Vagina (tissue), 2 donors: ENCODE data around the gene LRRN2. TPM values are rescaled to one million over a fixed set of nuclear protein-coding genes. Genes with fewer than 3 reads are reported as not detected.

Source experiments
- DNase-seq, 2 donors: peaks; one replicate each; pipeline ENCODE4 v3.0.0-alpha.2; 2017; ENCODE audit errors: extremely low spot score in 2 of 2
- H3K27ac ChIP-seq: fragments of 200-600 bp; sonication (generic); one replicate; pipeline ENCODE4 v1.5.1; 2019
- H3K27me3 ChIP-seq: fragments of 200-600 bp; sonication (generic); one replicate; pipeline ENCODE4 v1.5.1; 2019
- H3K36me3 ChIP-seq, 2 donors: fragments of 200-600 bp; sonication (generic); one replicate each; pipeline ENCODE4 v1.5.1; 2017 to 2019
- H3K4me1 ChIP-seq: fragments of 200-600 bp; sonication (generic); one replicate; pipeline ENCODE4 v1.5.1; 2019
- H3K4me3 ChIP-seq, 2 donors: fragments of 200-600 bp; sonication (generic); 1 replicate in 1 of 2; 2 replicates in 1 of 2; pipeline ENCODE4 v1.5.1; 2016 to 2019
- H3K9me3 ChIP-seq: fragments of 200-600 bp; sonication (generic); one replicate; pipeline ENCODE4 v1.5.1; 2019
- POLR2A ChIP-seq, 2 donors: fragments of 450-650 bp; IDR thresholded peaks; one replicate each; pipeline ENCODE4 v1.6.1; 2017; ENCODE audit warnings: antibody characterized with exemption in 2 of 2, mild to moderate bottlenecking in 2 of 2, moderate library complexity in 2 of 2
- POLR2AphosphoS5 ChIP-seq, 2 donors: sonication (generic); formaldehyde crosslinking; IDR thresholded peaks; one replicate each; pipeline ENCODE4 v1.9.0; 2017; ENCODE audit warnings: antibody characterized with exemption in 2 of 2, mild to moderate bottlenecking in 2 of 2, low read depth in 1 of 2; ENCODE audit not compliant: insufficient read depth in 1 of 2
- intact Hi-C: fragments of 100-400 bp; cut with DNase I; formaldehyde crosslinking; loops from one replicate; pipeline ENCODE4 v1.15.1; 2023
- total RNA-seq: library from RNA; depleted of rRNA; stranded (reverse); fragments of >200 nt; gene quantifications from one replicate; pipeline ENCODE4 v1.2.3, GENCODE V29; 2016
- TF ChIP-seq, protein P1 (sequence below), 3 experiments: fragments of 450-650 bp in 2 of 3; fragments of 200-600 bp in 1 of 3; sonication (generic) in 1 of 3; IDR thresholded peaks; one replicate each; pipeline ENCODE4 v1.5.1; 2017 to 2019; ENCODE audit warnings: antibody characterized with exemption in 3 of 3, mild to moderate bottlenecking in 2 of 3, moderate library complexity in 2 of 3

Gene LRRN2
- total RNA-seq, 1 donor from 2014 or later, result 3.4 TPM

DNA sequence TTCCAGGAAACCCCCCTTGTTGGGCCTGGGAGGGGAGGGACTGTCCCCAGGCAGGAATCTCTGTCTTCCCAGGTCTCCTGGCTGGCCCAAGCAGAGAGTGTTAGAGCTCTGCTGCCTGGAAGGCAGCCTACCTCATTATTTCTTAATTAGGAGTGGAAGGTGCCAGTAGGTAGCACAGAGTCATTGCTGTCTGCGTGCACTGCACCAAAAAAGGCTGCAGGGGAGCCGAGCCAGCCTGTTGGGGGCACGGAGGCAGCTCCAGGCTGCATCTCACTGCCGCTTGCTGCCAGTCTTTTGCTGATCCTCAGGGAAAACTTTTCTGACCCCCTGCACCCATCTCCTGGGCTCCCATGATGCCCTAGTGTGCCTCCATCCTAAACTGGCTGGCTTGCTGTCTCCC, 58.1 kb downstream of the LRRN2 start:
- no peaks in the 10 kb centered on the region for H3K4me1 ChIP-seq
- no peaks in the 10 kb centered on the region for H3K36me3 ChIP-seq
- TF ChIP-seq POLR2A (IDR thresholded peaks at IDR 0.05), result no peak
- TF ChIP-seq POLR2AphosphoS5 (IDR thresholded peaks at IDR 0.05; ENCODE audit: insufficient read depth in 1 of 2, low read depth in 1 of 2), result no peak
- TF ChIP-seq, protein P1, sequence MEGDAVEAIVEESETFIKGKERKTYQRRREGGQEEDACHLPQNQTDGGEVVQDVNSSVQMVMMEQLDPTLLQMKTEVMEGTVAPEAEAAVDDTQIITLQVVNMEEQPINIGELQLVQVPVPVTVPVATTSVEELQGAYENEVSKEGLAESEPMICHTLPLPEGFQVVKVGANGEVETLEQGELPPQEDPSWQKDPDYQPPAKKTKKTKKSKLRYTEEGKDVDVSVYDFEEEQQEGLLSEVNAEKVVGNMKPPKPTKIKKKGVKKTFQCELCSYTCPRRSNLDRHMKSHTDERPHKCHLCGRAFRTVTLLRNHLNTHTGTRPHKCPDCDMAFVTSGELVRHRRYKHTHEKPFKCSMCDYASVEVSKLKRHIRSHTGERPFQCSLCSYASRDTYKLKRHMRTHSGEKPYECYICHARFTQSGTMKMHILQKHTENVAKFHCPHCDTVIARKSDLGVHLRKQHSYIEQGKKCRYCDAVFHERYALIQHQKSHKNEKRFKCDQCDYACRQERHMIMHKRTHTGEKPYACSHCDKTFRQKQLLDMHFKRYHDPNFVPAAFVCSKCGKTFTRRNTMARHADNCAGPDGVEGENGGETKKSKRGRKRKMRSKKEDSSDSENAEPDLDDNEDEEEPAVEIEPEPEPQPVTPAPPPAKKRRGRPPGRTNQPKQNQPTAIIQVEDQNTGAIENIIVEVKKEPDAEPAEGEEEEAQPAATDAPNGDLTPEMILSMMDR (IDR thresholded peaks at IDR 0.05), result no peak
- intact Hi-C loops, result no loop called here
- no peaks in the 10 kb centered on the region for H3K9me3 ChIP-seq
- DNase-seq, result no peak
- no peaks in the 10 kb centered on the region for H3K27me3 ChIP-seq
- H3K4me3 ChIP-seq, result no peak overlapping the region
- no peak overlapping the region for H3K27ac ChIP-seq

DNA sequence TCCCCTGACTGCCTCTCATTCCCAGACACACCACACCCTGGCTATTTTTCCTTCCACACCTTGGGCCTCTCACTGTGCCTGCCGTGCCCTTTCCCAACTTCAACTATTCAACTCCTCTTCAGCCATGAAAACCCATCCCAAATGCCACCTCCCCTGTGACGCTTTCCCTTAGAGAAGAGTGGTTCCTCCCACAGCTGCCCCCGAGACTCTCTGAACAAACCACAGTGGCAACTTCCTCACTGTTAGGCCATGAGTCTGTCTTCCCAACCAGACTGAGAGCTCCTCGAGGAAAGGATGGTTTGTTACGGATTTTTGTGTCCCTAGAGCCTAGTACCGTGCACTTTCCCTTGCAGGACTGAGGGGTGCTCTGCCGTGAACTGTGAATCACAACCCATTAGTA, 59.2 kb downstream of the LRRN2 start:
- H3K9me3 ChIP-seq, result no peaks in the 10 kb centered on the region
- TF ChIP-seq POLR2AphosphoS5 (IDR thresholded peaks at IDR 0.05; ENCODE audit: insufficient read depth in 1 of 2, low read depth in 1 of 2) (no peak), POLR2A (IDR thresholded peaks at IDR 0.05) (no peak)
- TF ChIP-seq, protein P1 (IDR thresholded peaks at IDR 0.05), result no peak
- no peaks in the 10 kb centered on the region for H3K4me1 ChIP-seq
- no peak overlapping the region for H3K4me3 ChIP-seq
- no peaks in the 10 kb centered on the region for H3K27me3 ChIP-seq
- no peak overlapping the region for H3K27ac ChIP-seq
- intact Hi-C loops, result no loop called here
- no peak for DNase-seq
- no peaks in the 10 kb centered on the region for H3K36me3 ChIP-seq

DNA sequence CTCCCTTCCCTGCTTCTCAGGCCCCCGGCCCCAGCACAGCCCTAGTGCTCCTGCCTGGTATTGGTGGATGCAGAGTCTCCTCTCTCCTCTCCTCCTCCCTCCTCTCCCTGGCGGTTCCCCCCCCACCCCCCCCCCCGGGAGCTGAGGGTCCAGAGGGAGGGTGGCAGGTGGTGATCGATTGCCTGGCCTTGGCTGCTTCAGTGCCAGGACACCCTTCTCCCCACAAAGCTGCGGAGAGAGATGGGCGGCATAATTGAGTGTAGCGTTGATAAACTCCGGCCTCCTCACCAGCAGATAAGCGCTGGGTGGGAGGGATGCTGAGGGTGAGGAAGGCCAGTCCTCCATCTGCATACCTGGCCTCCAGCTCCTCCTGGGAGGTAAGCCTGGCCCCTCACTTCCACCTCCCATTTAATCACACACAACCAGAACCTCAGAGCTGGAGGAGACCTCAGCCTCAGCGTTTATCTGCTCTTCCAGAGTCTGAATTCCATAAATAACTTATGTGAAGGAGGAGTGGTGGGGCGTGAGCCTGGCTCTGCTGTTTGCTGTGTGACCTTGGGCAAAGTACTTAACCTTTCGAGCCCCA, 60.8 kb downstream of the LRRN2 start:
- TF ChIP-seq, protein P1 (IDR thresholded peaks at IDR 0.05), result no peak
- TF ChIP-seq POLR2AphosphoS5 (IDR thresholded peaks at IDR 0.05; ENCODE audit: insufficient read depth in 1 of 2, low read depth in 1 of 2) (no peak), POLR2A (IDR thresholded peaks at IDR 0.05) (no peak)
- H3K4me3 ChIP-seq, result no peak overlapping the region
- H3K27ac ChIP-seq, result no peak overlapping the region
- intact Hi-C loops, result no loop called here
- no peaks in the 10 kb centered on the region for H3K27me3 ChIP-seq
- no peak for DNase-seq
- no peaks in the 10 kb centered on the region for H3K36me3 ChIP-seq
- no peaks in the 10 kb centered on the region for H3K9me3 ChIP-seq
- H3K4me1 ChIP-seq, result no peaks in the 10 kb centered on the region

DNA sequence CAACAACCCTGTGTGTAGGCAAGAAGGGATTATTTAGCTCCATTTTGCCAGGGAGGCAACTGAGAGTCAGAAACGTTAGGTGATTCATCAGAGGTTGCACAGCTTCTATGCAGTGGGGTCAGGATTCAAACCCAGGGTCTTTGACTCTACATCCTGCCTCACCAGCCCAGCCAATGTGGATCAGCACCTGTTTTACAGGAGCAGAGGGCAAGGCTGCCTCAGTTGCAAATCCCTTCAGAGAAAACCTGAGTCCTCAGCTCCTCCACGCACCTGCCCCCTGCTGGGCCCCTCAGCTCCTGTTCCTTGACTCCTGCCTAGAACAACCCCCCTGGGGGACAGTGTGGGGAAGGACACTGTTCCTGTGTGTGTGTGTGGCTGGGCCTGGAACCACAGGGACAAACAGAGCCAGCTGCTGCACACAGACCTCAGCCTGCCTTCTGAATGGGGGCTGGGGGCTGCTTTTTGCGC, 61.6 kb downstream of the LRRN2 start:
- no peak overlapping the region for H3K4me3 ChIP-seq
- H3K4me1 ChIP-seq, result no peaks in the 10 kb centered on the region
- TF ChIP-seq POLR2AphosphoS5 (IDR thresholded peaks at IDR 0.05; ENCODE audit: insufficient read depth in 1 of 2, low read depth in 1 of 2) (no peak), POLR2A (IDR thresholded peaks at IDR 0.05) (no peak)
- TF ChIP-seq, protein P1 (IDR thresholded peaks at IDR 0.05), result no peak
- DNase-seq, result no peak
- H3K9me3 ChIP-seq, result no peaks in the 10 kb centered on the region
- H3K27ac ChIP-seq, result no peak overlapping the region
- no peaks in the 10 kb centered on the region for H3K36me3 ChIP-seq
- intact Hi-C loops, result no loop called here
- no peaks in the 10 kb centered on the region for H3K27me3 ChIP-seq

DNA sequence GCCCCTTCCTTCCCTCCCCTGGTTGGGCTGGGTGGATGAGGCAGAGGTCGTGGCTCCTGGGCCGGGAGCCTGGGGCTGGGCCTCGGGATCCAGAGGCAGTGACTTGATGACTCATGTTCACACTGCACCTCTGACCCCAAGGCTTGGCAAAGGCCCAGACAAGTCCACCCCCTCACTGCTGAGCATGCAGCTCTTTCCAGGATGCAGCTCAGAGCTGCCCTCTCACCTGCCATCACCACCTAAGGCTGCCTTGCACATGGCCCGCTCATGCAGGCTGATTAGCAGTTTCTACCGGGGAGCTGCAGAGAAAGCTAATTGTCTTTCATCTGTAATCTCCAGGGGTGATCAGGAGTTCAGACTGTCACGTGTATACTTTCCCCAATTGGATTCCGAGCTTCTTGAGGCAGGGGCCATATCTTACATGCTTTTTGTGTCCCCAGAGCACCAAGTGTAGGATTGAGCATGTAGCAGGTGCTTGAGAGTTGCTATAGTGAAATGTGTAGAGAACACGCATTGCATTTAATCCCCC, 62.1 kb downstream of the LRRN2 start:
- no peak overlapping the region for H3K4me3 ChIP-seq
- no peak for DNase-seq
- no peak overlapping the region for H3K27ac ChIP-seq
- no peaks in the 10 kb centered on the region for H3K27me3 ChIP-seq
- H3K36me3 ChIP-seq, result no peaks in the 10 kb centered on the region
- TF ChIP-seq, protein P1 (IDR thresholded peaks at IDR 0.05), result no peak
- no peak for TF ChIP-seq POLR2AphosphoS5 (IDR thresholded peaks at IDR 0.05; ENCODE audit: insufficient read depth in 1 of 2, low read depth in 1 of 2)
- TF ChIP-seq POLR2A (IDR thresholded peaks at IDR 0.05), result no peak
- H3K9me3 ChIP-seq, result no peaks in the 10 kb centered on the region
- intact Hi-C loops, result no loop called here
- no peaks in the 10 kb centered on the region for H3K4me1 ChIP-seq
